Smooth muscle cell (in vitro differentiated cells): ENCODE data around the gene ASTN2. TPM values are rescaled to one million over a fixed set of nuclear protein-coding genes. Genes with fewer than 3 reads are reported as not detected.
"Not testable (repeated sequence)": the region's sequence is repeated elsewhere in the genome, so short reads cannot be mapped to it uniquely, and the experiment has no call there.

Experiments
- DNase-seq: peaks from one replicate; lab custom pipeline; 2025; ENCODE audit not compliant: unreplicated experiment; lab: John Stamatoyannopoulos, UW
- H2AFZ ChIP-seq: fragments of 200-600 bp; sonication (generic); 2 replicates; pipeline ENCODE4 v1.6.0; 2016; ENCODE audit warnings: antibody characterized with exemption, low read depth, mild to moderate bottlenecking
- H3F3A ChIP-seq: fragments of 200-600 bp; sonication (generic); 2 replicates; pipeline ENCODE4 v1.6.0; 2017; ENCODE audit warnings: antibody characterized with exemption, low read depth
- H3K27ac ChIP-seq: fragments of 200-600 bp; sonication (generic); 2 replicates; pipeline ENCODE4 v1.5.1; 2016; ENCODE audit warnings: low read depth, mild to moderate bottlenecking
- H3K27me3 ChIP-seq: fragments of 200-600 bp; sonication (generic); 2 replicates; pipeline ENCODE4 v1.6.1; 2016; ENCODE audit warnings: low read depth, mild to moderate bottlenecking
- H3K36me3 ChIP-seq: fragments of 200-600 bp; sonication (generic); 2 replicates; pipeline ENCODE4 v1.5.1; 2016; ENCODE audit warnings: low read depth
- H3K4me1 ChIP-seq: fragments of 200-600 bp; sonication (generic); 2 replicates; pipeline ENCODE4 v1.5.1; 2016; ENCODE audit warnings: low read depth
- H3K4me2 ChIP-seq: fragments of 200-600 bp; sonication (generic); 2 replicates; pipeline ENCODE4 v1.6.0; 2016; ENCODE audit warnings: mild to moderate bottlenecking
- H3K4me3 ChIP-seq: fragments of 200-600 bp; sonication (generic); 2 replicates; pipeline ENCODE4 v1.5.1; 2016; ENCODE audit warnings: mild to moderate bottlenecking
- H3K79me2 ChIP-seq: fragments of 200-600 bp; sonication (generic); 2 replicates; pipeline ENCODE4 v1.6.0; 2016; ENCODE audit warnings: low read depth, mild to moderate bottlenecking
- H3K9ac ChIP-seq: fragments of 200-600 bp; sonication (generic); 2 replicates; pipeline ENCODE4 v1.6.0; 2016; ENCODE audit warnings: low read depth
- H3K9me3 ChIP-seq: fragments of 200-600 bp; sonication (generic); replicated peaks from 2 replicates; pipeline ENCODE4 v1.5.1; 2016; ENCODE audit warnings: low read depth
- H4K20me1 ChIP-seq: fragments of 200-600 bp; sonication (generic); 2 replicates; pipeline ENCODE4 v1.6.0; 2016; ENCODE audit warnings: low read depth
- WGBS: methylation state at CpG from one replicate; pipeline ENCODE4 v1.1.7; 2016; ENCODE audit warnings: low lambda C conversion rate; 5-methylcytosine and 5-hydroxymethylcytosine counted together
- polyA plus RNA-seq: library from polyadenylated mRNA; unstranded; fragments of >200 nt; fragmentation: Nextera tagmentation; extraction: Ambion mirVana; gene quantifications from 2 replicates; pipeline ENCODE4 v1.2.1, GENCODE V29; 2016
- total RNA-seq: library from RNA; depleted of rRNA; stranded (reverse); fragments of >200 nt; gene quantifications from 2 replicates; pipeline ENCODE4 v1.2.3, GENCODE V29; 2014
- TF ChIP-seq, protein P1 (sequence below): fragments of 200-600 bp; sonication (generic); IDR thresholded peaks from 2 replicates; pipeline ENCODE4 v1.5.1; 2017; ENCODE audit warnings: borderline replicate concordance, mild to moderate bottlenecking, antibody characterized with exemption; ENCODE audit not compliant: insufficient read depth, poor library complexity, severe bottlenecking

ASTN2 gene
- total and polyA plus RNA-seq, 2 experiments from 2014 or later: 6.5 to 6.7 TPM

DNA sequence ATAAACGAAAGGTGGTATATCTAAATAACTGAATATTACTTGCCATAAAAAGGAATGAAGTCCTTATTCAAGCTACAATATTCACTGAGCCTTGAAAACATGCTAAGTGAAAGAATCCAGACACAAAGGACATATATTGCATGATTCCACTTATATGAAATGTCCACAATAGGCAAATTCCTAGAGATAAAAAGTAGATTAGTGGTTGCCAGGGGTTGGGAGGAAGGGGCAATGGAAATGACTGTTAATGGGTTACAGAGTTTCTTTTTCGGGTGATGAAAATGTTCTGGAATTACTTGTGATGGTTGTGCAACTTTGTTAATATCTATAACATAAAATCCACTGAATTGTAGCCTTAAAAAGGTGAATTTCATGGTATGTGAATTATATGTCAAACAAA is 954.8 kb downstream of the ASTN2 start:
- Histone ChIP-seq H2AFZ (no peak overlapping the region), H3K27ac (no peak overlapping the region), H3K4me3 (no peak overlapping the region), H3K9me3 (no peaks in the 10 kb centered on the region), H3F3A (no peaks in the 10 kb centered on the region), H3K27me3 (no peaks in the 10 kb centered on the region), H4K20me1 (no peaks in the 10 kb centered on the region), H3K9ac (no peak overlapping the region), H3K4me1 (no peaks in the 10 kb centered on the region), H3K36me3 (no peaks in the 10 kb centered on the region), H3K4me2 (no peak overlapping the region), H3K79me2 (no peaks in the 10 kb centered on the region)
- DNase-seq: no peak
- 82% methylated on average over 2 of the region's 2 CpGs for WGBS
- TF ChIP-seq, protein P1, sequence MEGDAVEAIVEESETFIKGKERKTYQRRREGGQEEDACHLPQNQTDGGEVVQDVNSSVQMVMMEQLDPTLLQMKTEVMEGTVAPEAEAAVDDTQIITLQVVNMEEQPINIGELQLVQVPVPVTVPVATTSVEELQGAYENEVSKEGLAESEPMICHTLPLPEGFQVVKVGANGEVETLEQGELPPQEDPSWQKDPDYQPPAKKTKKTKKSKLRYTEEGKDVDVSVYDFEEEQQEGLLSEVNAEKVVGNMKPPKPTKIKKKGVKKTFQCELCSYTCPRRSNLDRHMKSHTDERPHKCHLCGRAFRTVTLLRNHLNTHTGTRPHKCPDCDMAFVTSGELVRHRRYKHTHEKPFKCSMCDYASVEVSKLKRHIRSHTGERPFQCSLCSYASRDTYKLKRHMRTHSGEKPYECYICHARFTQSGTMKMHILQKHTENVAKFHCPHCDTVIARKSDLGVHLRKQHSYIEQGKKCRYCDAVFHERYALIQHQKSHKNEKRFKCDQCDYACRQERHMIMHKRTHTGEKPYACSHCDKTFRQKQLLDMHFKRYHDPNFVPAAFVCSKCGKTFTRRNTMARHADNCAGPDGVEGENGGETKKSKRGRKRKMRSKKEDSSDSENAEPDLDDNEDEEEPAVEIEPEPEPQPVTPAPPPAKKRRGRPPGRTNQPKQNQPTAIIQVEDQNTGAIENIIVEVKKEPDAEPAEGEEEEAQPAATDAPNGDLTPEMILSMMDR: no peak

DNA sequence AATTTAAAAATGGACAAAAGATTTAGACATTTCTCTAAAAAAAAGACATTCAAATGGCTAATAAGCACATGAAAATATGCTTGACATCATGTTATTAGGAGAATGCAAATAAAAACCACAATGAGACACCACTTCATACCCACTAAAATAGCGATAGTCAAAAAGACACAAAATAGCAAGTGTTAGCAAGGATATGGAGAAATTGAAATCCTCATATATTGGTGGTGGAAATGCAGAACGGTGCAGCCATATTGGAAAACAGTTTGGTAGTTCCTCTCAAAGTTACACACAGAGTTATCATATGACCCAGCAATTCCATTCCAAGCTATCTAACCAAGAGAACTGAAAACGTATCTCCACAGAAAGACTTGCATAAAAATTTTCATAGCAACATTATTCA is 955.3 kb downstream of the ASTN2 start:
- Histone ChIP-seq H3K4me3 (no peak overlapping the region), H4K20me1 (no peaks in the 10 kb centered on the region), H3K4me1 (no peaks in the 10 kb centered on the region), H3K36me3 (no peaks in the 10 kb centered on the region), H3K27me3 (no peaks in the 10 kb centered on the region), H3F3A (no peaks in the 10 kb centered on the region), H3K27ac (no peak overlapping the region), H3K9me3 (no peaks in the 10 kb centered on the region), H2AFZ (no peak overlapping the region), H3K4me2 (no peak overlapping the region), H3K9ac (no peak overlapping the region), H3K79me2 (no peaks in the 10 kb centered on the region)
- 87% methylated on average over 3 of the region's 3 CpGs for WGBS
- no peak for DNase-seq
- TF ChIP-seq, protein P1: no peak

DNA sequence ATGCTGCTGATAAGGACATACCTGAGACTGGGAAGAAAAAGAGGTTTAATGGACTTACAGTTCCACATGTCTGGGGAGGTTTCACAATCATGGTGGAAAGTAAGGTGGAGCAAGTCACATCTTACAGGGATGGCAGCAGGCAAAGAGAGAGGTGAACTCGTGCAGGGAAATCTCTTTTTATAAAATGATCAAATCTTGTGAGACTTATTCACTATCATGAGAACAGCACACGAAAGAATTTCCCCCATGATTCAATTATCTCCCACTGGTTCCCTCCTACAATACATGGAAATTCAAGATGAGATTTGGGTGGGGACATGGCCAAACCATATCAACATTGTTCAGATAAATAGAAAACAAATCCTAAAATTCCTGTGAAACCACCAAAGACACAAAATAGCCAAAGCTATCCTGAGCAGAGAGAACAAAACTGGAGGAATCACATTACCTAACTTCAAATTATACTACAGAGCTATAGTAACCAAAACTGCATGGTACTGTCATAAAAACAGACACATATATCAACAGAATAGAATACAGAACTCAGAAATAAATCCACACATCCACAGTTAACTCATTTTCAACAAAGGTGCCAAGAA is 958.3 kb downstream of the ASTN2 start:
- Histone ChIP-seq H3K27me3 (no peaks in the 10 kb centered on the region), H2AFZ (no peak overlapping the region)

DNA sequence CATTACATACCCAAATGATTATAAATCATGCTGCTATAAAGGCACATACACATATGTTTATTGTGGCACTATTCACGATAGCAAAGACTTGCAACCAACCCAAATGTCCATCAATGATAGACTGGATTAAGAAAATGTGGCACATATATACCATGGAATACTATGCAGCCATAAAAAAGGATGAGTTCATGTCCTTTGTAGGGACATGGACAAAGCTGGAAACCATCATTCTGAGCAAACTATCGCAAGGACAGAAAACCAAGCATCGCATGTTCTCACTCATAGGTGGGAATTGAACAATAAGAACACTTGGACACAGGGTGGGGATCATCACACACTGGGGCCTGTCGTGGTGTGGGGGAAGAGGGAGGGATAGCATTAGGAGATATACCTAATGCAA is 960.3 kb downstream of the ASTN2 start:
- H4K20me1 ChIP-seq, DNase-seq, H3K27ac ChIP-seq, H3K4me2 ChIP-seq, H3K4me3 ChIP-seq, H3F3A ChIP-seq, H2AFZ ChIP-seq, H3K4me1 ChIP-seq, H3K9me3 ChIP-seq, H3K79me2 ChIP-seq, H3K36me3 ChIP-seq, H3K27me3 ChIP-seq, H3K9ac ChIP-seq: not testable (repeated sequence)
- 100% methylated on average over 4 of the region's 4 CpGs for WGBS

More for the DNA sequence above, 958.3 kb downstream of the ASTN2 start:
- Histone ChIP-seq H3K79me2 (no peaks in the 10 kb centered on the region), H3K27ac (no peak overlapping the region), H3K4me3 (no peak overlapping the region), H3K9me3 (no peaks in the 10 kb centered on the region), H3K4me2 (no peak overlapping the region), H3F3A (no peaks in the 10 kb centered on the region), H4K20me1 (no peaks in the 10 kb centered on the region), H3K36me3 (no peaks in the 10 kb centered on the region), H3K4me1 (no peaks in the 10 kb centered on the region), H3K9ac (no peak overlapping the region)
- TF ChIP-seq, protein P1: no peak
- 97% methylated on average over 2 of the region's 2 CpGs for WGBS
- DNase-seq: no peak
